LHCN-M2 (cell line): ENCODE data around the gene BRSK2. TPM values are rescaled to one million over a fixed set of nuclear protein-coding genes. Genes with fewer than 3 reads are reported as not detected.
"Not testable (repeated sequence)": the region's sequence is repeated elsewhere in the genome, so short reads cannot be mapped to it uniquely, and the experiment has no call there.

Experiments
- DNase-seq: peaks from one replicate; pipeline ENCODE4 v3.0.0-alpha.2; 2012; ENCODE audit warnings: low read depth
- polyA plus RNA-seq: library from polyadenylated mRNA; unstranded; fragments of >200 nt; gene quantifications from one replicate; pipeline ENCODE4 v1.2.1, GENCODE V29; 2012; ENCODE audit warnings: missing spikeins
- total RNA-seq: library from RNA; depleted of rRNA; stranded (reverse); fragments of >200 nt; gene quantifications from 2 replicates; pipeline ENCODE4 v1.2.3, GENCODE V29; 2014; rRNA removed

BRSK2 gene
- 0.34 TPM in 1 of 2 replicates, not detected in the other for total RNA-seq
- 0.32 TPM for polyA plus RNA-seq

- no peak for DNase-seq
Measured at GRCh38 chr11:1389932-1390568, at the start of gene BRSK2. BRSK2 (plus strand) TSS chr11:1389934; CDS start chr11:1390285, 351 bp downstream.

GRCh38 chr11:1340111-1340510, 49.6 kb upstream of the BRSK2 start:
- DNase-seq = no peak

GRCh38 chr11:1341226-1341625, 48.5 kb upstream of the BRSK2 start:
- DNase-seq = not testable (repeated sequence)

GRCh38 chr11:1341928-1342524, 47.7 kb upstream of the BRSK2 start:
- DNase-seq = peak; percentile 15

GRCh38 chr11:1342946-1343345, 46.8 kb upstream of the BRSK2 start:
- DNase-seq = no peak

- DNase-seq = no peak
Measured at GRCh38 chr11:1343391-1344055, 46.2 kb upstream of the BRSK2 start.

- DNase-seq = no peak
Measured at GRCh38 chr11:1344056-1344635, 45.6 kb upstream of the BRSK2 start.

- no peak for DNase-seq
Measured at GRCh38 chr11:1345737-1346513, 43.8 kb upstream of the BRSK2 start.

- no peak for DNase-seq
Measured at GRCh38 chr11:1346669-1347390, 42.9 kb upstream of the BRSK2 start.

GRCh38 chr11:1347411-1347999, 42.2 kb upstream of the BRSK2 start:
- not testable (repeated sequence) for DNase-seq

GRCh38 chr11:1348146-1348795, 41.5 kb upstream of the BRSK2 start:
- DNase-seq = no peak

- no peak for DNase-seq
Measured at GRCh38 chr11:1348796-1349326, 40.9 kb upstream of the BRSK2 start.

- no peak for DNase-seq
Measured at GRCh38 chr11:1349327-1350041, 40.2 kb upstream of the BRSK2 start.

GRCh38 chr11:1350086-1350725, 39.5 kb upstream of the BRSK2 start:
- no peak for DNase-seq

- no peak for DNase-seq
Measured at GRCh38 chr11:1351278-1351937, 38.3 kb upstream of the BRSK2 start.

- DNase-seq = no peak
Measured at GRCh38 chr11:1352696-1353382, 36.9 kb upstream of the BRSK2 start.

- no peak for DNase-seq
Measured at GRCh38 chr11:1353383-1354124, 36.2 kb upstream of the BRSK2 start.
